Stimulated activated CD4-positive, alpha-beta T cell treated with anti-CD3 and anti-CD28 coated beads, Interleukin-4, amount 100 ng/mL, for 24 hours (primary cell): ENCODE measurements around the gene KYAT1.
A peak's percentile ranks its signal among the peaks of the same experiment; 100 is the strongest.

Source experiments
- DNase-seq: peaks from one replicate; pipeline ENCODE4 v3.0.0-alpha.2; 2020

KYAT1 gene

DNA sequence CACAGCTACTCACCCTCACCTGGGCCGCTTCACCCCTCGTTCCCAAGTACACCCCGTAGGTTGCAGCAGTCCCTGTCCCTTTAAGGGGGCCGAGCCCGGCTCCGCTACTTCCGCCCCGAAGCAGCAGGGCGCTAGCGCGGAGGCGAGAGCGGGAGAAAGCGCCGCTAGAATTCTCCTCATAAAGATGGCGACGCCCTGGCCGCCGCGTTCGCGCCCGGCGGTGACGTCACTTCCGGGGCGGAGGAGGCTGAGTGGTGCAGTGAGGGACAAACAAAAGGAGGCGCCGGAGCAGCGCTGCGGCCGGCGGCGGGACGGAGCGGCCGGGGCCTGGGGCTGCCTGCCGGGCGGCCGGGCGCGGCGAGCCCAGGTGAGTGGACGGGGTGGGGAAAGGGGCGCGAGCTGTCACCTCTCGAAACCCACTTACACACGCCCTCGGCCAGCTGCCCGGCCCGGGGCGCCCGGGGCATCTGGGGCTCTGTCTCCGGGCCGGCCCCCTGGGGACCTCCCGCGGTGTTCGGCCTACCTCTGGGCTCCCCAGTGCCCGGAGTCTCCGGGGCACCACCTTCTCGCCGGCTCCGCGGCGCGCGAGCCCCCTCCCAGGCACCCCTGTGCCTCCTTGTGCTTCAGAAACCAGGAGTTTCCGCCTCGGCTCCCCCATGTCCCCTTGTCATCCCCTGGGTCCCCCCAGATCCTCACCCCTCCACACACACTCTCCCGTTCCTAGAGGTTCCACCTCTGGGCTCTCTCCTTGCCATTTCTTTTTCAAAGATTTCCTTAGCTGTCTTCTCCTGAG lies at the start of gene KYAT1, which contains the start of gene LRRC8A:
TSS of gene KYAT1 (minus strand) at position 67 of the 793 bp plus-strand sequence. CDS start 36,545 bp downstream, outside the sequence.
TSS of gene LRRC8A (plus strand) at position 250 of the 793 bp plus-strand sequence. CDS start 25,032 bp downstream, outside the sequence.
- DNase-seq: peak; percentile 99

DNA sequence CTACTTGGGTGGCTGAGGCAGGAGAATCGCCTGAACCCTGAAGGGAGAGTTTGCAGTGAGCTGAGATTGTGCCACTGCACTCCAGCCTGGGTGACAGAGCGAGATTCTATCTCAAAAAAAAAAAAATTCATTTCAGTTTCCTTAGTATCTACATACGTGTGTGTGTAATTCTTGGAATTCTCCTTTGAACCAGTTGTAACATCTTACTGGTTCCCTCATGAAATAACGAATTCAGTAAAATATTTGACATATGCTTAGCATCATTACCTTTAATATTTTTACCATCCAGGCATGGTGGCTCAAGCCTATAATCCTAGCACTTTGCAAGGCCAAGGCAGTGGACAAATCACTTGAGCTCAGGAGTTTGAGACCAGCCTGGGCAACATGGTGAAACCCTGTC lies 47.8 kb upstream of the KYAT1 start:
- no peak for DNase-seq

DNA sequence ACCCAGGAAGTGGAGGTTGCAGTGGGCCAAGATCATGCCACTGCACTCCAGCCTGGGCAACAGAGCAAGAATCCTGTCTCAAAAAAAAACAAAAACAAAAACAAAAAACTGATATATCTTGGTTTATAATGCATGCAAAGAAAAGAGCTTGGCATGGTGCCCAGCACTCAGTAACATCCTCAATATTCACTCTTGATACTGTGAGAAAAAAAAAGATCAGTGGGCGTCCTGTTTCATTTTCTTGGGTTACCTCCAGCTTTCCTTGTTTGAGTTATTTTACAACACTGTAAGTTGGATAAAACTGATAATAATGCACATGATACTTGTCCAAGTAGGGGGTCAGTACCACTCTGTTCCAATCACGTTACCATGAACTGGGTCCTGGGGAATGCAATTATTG lies 46.9 kb upstream of the KYAT1 start:
- DNase-seq: no peak

DNA sequence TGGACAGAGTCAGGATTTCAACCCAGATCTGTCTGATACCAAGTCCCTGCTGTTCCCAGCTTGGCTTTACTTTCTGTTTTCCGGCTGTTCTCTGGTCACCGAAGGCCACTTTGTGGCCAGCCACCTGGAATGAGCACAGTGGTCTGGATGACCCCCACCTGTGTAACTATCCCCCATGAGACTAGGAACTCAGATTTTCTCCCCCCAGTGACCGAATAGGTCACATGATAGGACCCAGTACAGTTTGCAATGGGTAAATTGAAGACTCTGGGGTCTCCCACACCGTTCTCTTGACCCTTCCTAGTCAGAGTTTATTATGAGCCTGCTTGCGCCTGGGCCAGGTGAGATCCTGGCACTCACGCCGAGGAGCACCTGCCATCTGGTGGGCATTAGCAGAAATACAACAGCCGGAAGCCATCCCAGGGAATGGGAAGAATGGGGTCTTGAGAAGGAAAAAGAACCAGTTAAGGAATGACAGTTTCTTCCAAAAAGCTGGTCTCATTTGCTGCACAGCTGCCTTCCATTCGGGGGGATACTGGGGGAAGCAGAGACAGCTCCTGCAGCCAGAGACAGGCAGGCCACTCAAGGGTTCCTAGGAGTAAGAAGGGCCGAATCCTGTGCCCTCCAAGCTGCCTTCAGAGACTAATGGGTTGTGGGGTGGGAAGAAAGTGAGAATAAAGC lies 46.1 kb upstream of the KYAT1 start:
- DNase-seq: peak; percentile 61

DNA sequence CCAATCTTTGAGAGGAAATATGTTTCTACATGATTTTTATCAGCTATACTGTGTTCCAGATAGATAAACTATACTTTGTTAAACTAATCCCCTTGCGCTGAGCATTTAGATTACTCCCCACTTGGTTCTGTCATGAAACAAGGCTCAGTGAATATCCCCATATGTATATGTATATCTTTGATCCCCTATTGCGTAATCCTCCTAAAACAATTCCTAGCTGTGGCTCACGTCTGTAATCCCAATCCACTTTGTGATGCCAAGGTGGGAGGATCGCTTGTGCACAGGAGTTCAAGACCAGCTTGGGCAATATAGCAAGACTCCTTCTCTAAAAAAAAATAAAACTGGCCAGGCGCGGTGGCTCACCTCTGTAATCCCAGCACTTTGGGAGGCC lies 41.7 kb upstream of the KYAT1 start:
- DNase-seq: no peak

DNA sequence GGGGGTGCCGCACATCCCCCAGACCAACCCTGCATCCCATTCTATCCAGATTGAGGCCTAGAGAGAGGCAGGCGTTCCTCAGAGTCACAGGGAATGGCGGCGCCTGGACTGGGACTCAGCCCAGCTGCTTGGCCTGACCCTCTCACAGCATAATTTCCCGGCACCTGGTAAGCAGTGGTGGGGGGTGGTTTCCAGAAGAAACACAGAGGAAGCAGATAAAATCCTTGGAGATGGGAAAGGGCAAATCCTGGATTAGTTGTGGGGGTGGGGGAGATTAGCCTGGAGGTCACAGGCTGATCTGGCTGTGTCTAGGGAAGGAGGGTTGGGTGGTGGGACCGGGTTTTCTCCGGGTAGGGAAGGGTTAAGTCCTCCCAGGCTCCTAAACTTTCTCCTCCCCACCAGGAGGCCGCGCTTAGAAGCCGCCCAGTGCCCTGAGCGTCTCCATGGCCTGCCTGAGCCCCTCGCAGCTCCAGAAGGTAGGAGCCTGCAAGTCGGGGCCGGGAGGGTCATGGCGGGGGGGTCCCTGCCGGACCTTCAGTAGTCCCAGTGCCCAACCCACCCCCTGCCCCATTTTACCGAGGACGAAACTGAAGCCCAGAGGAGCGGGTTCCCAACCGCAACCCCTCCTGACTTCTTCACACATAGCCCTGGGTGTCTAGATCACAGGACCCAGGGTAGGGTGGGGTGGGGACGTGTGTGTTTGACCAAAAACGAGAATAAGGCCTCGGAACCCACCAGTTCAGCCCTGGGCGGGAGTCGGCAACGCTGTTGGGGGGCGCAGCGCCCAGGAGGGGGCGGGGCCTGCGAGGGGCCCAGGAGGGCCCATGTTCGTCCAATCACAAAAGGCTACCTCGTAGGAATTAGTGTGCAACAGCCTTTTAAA lies 40.4 kb upstream of the KYAT1 start:
- no peak for DNase-seq

DNA sequence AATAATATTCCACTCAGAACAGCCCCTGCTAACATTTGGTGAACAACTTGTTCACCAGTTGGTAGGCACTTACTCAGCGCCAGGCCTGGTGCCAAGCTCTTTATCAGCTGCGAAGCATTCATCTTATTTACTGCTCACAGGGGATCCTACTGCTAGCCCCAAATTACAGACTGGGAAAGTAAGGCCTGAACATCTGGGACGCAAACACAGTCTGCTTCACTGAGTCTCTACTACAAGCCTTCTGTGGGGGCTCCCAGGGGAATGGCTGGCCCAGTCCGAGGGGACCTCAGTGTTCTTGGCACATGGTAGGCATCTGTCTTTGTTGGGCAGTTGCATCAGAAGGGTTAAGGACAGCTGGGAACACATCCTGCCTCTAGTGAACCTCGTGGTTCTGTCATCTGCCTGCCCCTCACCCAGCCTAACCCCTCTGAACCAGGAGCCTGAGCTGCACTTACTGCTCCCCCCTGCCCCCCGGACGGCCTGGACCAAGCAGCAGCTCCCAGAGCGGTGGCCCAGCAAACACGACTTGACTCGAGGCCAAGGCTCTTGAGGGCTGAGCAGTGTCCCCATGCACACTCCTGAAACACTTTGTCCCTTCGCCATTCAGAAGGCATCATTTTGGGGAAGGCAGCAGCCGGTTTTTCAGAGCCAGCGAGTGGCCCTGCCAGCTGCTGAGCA lies 38.8 kb upstream of the KYAT1 start, which contains the start of gene PHYHD1:
TSS of gene PHYHD1 (plus strand) at position 602 of the 678 bp plus-strand sequence. CDS start 1,342 bp downstream, outside the sequence.
- no peak for DNase-seq

DNA sequence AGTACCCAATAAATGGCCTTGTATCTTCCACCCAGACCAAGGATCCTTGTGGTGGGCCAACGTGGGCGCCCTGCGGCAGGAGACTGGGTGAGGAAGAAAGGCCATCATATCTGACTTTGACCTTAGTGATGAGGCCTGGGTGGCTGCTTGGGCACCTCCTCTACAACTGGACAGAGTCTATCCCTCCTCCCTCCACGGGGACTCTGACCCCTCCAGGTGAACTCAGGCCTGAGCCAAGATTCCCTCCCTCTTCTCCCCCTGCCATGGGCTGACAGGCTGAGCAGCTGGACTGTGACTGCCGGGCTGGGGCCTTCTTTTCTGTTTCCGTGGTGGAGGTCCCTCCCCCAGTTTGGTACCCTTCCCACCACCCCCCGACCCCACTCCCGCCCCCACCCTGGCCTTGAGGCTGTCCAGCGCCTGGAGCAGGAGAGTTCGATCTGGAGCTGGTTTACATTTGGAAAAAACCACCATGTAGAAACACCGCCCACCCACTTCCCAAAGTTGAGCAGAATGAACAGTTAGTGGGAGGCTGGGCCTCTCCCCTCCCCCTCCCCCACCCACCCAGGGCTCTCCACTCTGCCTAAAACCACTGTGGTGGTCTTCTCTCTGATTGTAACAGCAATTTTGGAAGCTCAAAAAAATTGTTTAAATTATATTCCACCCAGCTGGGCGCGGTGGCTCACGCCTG lies 37.8 kb upstream of the KYAT1 start:
- DNase-seq: no peak

DNA sequence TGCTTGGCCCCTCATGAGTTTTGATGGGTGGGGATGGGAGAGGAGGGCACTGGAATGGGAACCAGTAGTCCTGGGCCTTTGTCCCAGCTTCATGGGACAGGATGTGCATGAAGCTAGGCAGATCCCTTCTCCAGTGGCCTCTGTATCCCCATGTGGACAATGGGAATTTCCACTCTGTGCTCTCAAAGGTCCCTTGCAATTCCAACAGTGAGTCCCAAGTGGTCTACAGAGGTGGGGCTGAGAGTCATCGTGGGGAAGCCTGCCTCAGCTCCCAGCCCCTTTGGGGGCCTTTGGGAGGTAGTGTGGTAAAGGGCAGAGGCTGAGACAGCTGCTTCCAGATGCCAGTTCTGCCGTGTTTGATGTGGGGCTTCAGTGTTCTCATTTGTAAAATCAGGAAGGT lies 37.2 kb upstream of the KYAT1 start:
- DNase-seq: no peak

DNA sequence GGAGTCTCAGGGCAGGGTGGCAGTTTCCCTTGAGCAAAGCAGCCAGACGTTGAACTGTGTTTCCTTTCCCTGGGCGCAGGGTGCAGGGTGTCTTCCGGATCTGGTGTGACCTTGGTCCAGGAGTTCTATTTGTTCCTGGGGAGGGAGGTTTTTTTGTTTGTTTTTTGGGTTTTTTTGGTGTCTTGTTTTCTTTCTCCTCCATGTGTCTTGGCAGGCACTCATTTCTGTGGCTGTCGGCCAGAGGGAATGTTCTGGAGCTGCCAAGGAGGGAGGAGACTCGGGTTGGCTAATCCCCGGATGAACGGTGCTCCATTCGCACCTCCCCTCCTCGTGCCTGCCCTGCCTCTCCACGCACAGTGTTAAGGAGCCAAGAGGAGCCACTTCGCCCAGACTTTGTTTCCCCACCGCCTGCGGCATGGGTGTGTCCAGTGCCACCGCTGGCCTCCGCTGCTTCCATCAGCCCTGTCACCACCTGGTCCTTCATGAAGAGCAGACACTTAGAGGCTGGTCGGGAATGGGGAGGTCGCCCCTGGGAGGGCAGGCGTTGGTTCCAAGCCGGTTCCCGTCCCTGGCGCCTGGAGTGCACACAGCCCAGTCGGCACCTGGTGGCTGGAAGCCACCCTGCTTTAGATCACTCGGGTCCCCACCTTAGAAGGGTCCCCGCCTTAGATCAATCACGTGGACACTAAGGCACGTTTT lies 35.5 kb upstream of the KYAT1 start:
- DNase-seq: no peak

DNA sequence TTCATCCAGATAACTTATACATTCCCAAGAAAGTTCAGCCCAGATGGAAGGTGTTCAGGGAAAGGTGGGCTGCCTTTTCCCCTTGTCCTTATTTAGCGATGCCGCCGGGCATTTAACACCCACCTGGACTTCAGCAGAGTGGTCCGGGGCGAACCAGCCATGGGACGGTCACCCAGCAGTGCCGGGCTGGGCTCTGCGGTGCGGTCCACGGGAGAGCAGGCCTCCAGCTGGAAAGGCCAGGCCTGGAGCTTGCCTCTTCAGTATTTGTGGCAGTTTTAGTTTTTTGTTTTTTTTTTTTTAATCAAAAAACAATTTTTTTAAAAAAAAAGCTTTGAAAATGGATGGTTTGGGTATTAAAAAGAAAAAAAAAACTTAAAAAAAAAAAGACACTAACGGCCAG lies 35.0 kb upstream of the KYAT1 start:
- DNase-seq: no peak

DNA sequence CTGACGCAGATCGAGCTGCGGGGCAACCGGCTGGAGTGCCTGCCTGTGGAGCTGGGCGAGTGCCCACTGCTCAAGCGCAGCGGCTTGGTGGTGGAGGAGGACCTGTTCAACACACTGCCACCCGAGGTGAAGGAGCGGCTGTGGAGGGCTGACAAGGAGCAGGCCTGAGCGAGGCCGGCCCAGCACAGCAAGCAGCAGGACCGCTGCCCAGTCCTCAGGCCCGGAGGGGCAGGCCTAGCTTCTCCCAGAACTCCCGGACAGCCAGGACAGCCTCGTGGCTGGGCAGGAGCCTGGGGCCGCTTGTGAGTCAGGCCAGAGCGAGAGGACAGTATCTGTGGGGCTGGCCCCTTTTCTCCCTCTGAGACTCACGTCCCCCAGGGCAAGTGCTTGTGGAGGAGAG lies 34.5 kb upstream of the KYAT1 start:
- no peak for DNase-seq

DNA sequence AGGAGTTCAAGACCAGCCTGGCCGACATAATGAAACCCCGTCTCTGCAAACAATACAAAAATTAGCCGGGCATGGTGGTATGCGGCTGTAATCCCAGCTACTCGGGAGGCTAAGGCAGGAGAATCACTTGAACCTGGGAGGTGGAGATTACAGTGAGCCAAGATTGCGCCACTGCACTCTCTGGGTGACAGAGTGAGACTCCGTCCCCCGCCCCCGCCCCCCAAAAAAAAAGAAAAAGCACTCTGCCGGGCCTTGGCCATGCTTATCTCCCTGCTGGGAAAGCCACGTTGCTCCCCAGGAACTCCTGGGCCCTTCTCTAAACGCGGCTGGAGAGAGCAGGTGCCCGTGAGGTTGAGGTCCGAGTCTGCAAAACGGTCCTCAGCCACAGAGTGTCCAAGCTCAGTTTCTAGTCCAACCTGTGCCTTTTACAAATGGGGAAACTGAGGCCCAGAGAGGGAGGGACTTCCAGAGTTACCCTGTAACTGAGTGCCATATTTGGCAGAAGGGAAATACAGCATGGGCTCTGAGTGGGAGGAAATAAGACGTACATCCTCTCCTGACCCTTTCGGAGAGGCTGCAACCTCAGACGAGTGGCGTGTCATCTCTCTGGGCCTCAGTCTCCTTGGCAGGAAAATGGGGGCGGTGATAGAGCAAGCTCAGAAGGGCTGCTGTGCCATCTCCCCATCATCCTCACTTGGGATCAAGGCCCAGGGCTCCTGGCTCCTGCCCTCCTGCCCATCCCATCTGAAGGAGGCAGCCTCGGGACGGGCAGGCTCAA lies 32.4 kb upstream of the KYAT1 start:
- no peak for DNase-seq

DNA sequence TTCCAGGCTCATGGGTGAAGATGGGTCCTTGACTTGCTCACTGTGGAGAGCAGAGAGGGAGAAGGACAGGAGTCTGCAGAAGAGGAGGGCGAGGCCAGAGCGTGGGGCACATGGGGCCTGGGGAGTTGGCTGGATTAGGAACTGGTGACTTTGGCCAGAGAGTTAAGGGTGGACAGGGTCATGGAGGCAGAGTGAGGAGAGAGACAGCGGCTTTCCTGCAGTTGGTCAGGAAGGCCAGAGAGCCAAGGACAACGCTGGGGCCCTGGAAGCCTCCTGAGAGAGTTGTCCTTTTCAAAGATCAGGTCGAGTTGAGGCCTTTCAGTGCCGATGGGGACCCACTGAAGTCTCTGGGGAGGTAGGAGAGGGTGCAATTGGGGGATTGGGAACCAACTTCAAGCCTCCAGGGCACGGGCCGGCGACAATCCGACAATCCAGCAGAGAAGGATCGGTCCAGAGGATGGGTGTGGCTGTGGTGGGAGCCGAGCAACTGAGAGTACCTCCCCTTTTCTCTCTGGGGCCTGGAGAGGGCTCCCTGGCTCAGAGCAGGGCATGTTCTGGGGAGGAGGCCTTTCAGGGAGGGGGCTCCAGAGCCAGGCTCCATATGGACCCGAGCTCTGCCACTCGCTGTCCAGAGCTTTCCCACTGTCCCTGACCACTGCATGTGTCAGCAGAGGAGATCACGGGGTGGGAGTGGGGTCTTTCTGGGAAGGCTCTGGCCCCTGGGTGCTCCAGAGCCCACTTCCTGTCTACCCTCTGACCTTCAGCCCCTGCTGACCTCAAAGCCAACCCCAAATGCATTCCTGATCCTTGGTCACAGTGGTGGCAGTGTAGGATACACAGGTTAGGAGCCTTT lies 31.5 kb upstream of the KYAT1 start:
- DNase-seq: no peak

DNA sequence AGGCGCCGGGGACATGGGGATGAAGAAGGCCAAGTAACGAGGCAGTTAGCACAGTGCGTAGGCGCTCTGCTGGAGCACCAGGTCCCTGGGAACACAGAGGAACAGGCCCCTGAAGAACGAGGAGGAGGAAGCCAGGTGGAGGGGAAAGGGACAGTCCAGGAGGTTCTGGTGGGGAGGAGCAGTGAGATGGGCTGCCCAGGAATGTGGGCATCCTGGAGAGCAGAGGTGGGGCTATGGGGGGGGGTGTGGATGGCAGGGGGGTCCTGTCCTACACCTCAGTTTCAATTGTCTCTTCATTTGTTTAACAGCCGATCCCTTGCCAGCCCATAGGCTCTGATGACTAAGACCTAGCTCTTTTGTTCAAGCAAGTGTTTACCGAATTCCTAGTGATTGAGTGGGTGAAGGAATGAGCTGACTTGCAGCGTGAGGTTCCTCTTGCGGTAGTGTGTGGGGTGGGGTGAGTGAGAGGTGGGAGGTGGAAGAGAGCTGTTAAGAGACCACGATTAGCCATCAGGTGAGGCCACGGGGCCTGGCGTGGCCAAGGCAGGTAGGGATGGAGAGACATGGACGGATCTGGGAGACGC lies 30.6 kb upstream of the KYAT1 start:
- DNase-seq: peak; percentile 24

DNA sequence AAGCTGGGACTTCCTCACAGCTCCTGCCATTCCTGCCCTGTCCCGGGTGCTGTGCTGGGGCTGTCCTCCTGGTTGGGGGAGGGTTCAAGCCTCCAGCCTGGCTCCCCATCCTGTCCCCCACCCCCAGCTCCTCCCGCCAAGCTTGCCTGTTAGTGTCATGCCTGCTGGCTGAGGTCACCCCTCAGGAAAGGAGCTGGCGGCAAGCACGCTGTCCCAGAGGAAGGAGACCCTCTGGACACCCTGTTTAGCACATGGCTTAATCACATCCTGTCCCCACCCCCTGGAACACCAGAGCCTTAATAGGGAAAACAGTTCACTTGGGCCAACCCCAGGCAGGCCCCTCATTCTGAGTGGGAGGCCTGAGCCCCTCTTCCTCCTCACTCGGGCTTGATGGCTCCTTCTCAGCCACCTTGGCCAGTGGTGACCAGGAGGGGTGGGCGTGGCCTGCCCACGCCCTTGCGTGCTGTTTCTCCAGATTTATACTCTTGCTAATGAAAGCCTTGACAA lies 29.8 kb upstream of the KYAT1 start:
- no peak for DNase-seq

DNA sequence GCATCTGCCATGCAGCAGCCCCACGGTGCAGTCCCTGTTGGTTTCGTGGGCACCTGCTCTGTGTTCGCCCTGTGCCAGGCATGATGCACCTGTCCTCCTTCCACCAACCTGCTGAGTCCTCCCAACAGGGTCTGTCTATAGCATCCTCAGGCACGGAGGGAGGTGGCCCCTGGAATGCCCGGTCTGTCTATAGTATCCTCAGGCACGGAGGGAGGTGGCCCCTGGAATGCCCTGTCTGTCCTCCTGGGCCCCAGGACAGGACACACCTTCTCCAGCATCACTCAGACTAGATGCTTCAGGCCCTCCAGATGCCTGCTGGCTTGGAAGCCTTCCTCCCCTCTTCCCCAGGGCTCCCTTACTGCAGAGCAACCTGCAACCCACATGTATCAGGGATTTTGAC lies 29.2 kb upstream of the KYAT1 start:
- DNase-seq: no peak

DNA sequence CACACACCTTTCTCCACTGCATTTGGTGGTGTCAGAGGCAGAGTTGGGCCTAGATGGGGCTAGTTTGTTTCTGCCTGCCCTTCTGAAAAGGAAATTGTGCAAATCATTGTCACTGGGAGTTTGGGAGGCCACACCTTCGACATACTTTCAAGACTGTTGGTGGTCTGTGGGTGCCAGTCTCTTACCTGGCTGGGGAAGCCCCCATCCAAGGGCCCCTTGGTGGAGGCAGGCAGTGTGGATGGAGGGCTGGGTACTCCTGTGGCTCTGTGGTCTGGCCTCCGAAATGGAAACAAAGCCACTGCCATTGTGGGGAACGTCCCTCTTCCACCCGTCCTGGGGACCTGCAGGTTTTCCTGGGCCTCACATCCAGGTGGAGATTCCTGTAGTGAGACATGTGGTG lies 28.1 kb upstream of the KYAT1 start:
- no peak for DNase-seq

DNA sequence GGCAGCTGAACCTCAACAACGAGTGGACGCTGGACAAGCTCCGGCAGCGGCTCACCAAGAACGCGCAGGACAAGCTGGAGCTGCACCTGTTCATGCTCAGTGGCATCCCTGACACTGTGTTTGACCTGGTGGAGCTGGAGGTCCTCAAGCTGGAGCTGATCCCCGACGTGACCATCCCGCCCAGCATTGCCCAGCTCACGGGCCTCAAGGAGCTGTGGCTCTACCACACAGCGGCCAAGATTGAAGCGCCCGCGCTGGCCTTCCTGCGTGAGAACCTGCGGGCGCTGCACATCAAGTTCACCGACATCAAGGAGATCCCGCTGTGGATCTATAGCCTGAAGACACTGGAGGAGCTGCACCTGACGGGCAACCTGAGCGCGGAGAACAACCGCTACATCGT lies 26.6 kb upstream of the KYAT1 start:
- no peak for DNase-seq
